ENCODE data around the gene KCNQ1.

- TF ChIP-seq POLR2AphosphoS5 (IDR thresholded peaks at IDR 0.05), result no peak
- TF ChIP-seq CTCF (IDR thresholded peaks at IDR 0.05), result no peak
- TF ChIP-seq EP300 (IDR thresholded peaks at IDR 0.05), result no peak
- no peak for TF ChIP-seq POLR2A (IDR thresholded peaks at IDR 0.05)
Observed at GRCh38 chr11:2586087-2586792, 141.4 kb downstream of the KCNQ1 start.
